Prostate gland (tissue), 2 donors: ENCODE data around the gene RTN1. TPM values are rescaled to one million over a fixed set of nuclear protein-coding genes. Genes with fewer than 3 reads are reported as not detected.
A peak's percentile ranks its signal among the peaks of the same experiment; 100 is the strongest.

Source experiments
- DNase-seq: peaks from one replicate; pipeline ENCODE4 v3.0.0-alpha.2; 2019; ENCODE audit warnings: low spot score
- H3K27ac ChIP-seq, 2 donors: fragments of 200-600 bp; sonication (generic); 2 replicates each; pipeline ENCODE4 v1.5.1; 2017 to 2019
- H3K27me3 ChIP-seq: fragments of 200-600 bp; sonication (generic); replicated peaks from 2 replicates; pipeline ENCODE4 v1.5.1; 2019; ENCODE audit not compliant: insufficient read depth
- H3K36me3 ChIP-seq, 2 donors: fragments of 200-600 bp; sonication (generic); 1 replicate in 1 of 2; 2 replicates in 1 of 2; pipeline versions ENCODE4 v1.5.1 to v1.8.1; 2017 to 2019
- H3K4me1 ChIP-seq: fragments of 200-600 bp; sonication (generic); replicated peaks from 2 replicates; pipeline ENCODE4 v1.5.1; 2019
- H3K4me3 ChIP-seq, 2 donors: fragments of 200-600 bp; sonication (generic); 2 replicates each; pipeline ENCODE4 v1.5.1; 2017 to 2019
- H3K9me3 ChIP-seq: fragments of 200-600 bp; sonication (generic); 2 replicates; pipeline ENCODE4 v1.5.1; 2017
- CTCF ChIP-seq, 4 experiments: fragments of 200-600 bp in 2 of 4; fragments of 450-650 bp in 2 of 4; sonication (generic) in 2 of 4; IDR thresholded peaks; 1 replicate in 3 of 4; 2 replicates in 1 of 4; pipeline ENCODE4 v1.5.1; 2016 to 2019; ENCODE audit warnings: antibody characterized with exemption in 4 of 4, mild to moderate bottlenecking in 2 of 4, moderate library complexity in 2 of 4
- POLR2A ChIP-seq: fragments of 450-650 bp; IDR thresholded peaks from one replicate; pipeline ENCODE4 v1.6.1; 2016; ENCODE audit warnings: antibody characterized with exemption, mild to moderate bottlenecking
- POLR2AphosphoS5 ChIP-seq: sonication (generic); formaldehyde crosslinking; IDR thresholded peaks from one replicate; pipeline ENCODE4 v1.6.1; 2017; ENCODE audit warnings: antibody characterized with exemption
- WGBS: methylation state at CpG from one replicate; pipeline ENCODE4 v1.1.5; 2018; 5-methylcytosine and 5-hydroxymethylcytosine counted together
- intact Hi-C: fragments of 100-400 bp; cut with DNase I; formaldehyde crosslinking; loops from one replicate; pipeline ENCODE4 v1.14.2; 2022
- total RNA-seq, 2 donors: library from RNA; depleted of rRNA; stranded (reverse); fragments of >200 nt; gene quantifications; one replicate each; pipeline ENCODE4 v1.1.0, GENCODE V29; 2016

The RTN1 gene
- total RNA-seq, 2 donors from 2014 or later = 21.6 to 121 TPM

GRCh38 chr14:59811815-59812214, 58.8 kb downstream of the RTN1 start:
- Histone ChIP-seq H3K9me3 (no peaks in the 10 kb centered on the region), H3K27ac (no peak overlapping the region), H3K4me1 (no peaks in the 10 kb centered on the region), H3K36me3 (no peaks in the 10 kb centered on the region), H3K27me3 (no peaks in the 10 kb centered on the region), H3K4me3 (no peak overlapping the region)
- no peak for DNase-seq
- TF ChIP-seq POLR2A = no peak
- no peak for TF ChIP-seq CTCF (IDR thresholded peaks at IDR 0.05)
- no peak for TF ChIP-seq POLR2AphosphoS5
- 68% methylated on average over 3 of the region's 3 CpGs for WGBS
- intact Hi-C loops = no loop called here

- intact Hi-C loops = no loop called here
- no peaks in the 10 kb centered on the region for H3K4me1 ChIP-seq
- TF ChIP-seq CTCF (IDR thresholded peaks at IDR 0.05) = no peak
- no peak for TF ChIP-seq POLR2A
- H3K9me3 ChIP-seq = no peaks in the 10 kb centered on the region
- no peaks in the 10 kb centered on the region for H3K36me3 ChIP-seq
- no peak overlapping the region for H3K4me3 ChIP-seq
- no peaks in the 10 kb centered on the region for H3K27me3 ChIP-seq
- no peak for DNase-seq
- no peak overlapping the region for H3K27ac ChIP-seq
These were observed 59.5 kb downstream of the RTN1 start for GRCh38 chr14:59811073-59811472.

GRCh38 chr14:59803052-59803540, 67.5 kb downstream of the RTN1 start:
- Histone ChIP-seq H3K27me3 (no peaks in the 10 kb centered on the region), H3K9me3 (no peaks in the 10 kb centered on the region), H3K27ac (no peak overlapping the region), H3K4me3 (no peak overlapping the region), H3K4me1 (no peaks in the 10 kb centered on the region), H3K36me3 (no peaks in the 10 kb centered on the region)
- TF ChIP-seq POLR2A = no peak
- no peak for TF ChIP-seq CTCF (IDR thresholded peaks at IDR 0.05)
- TF ChIP-seq POLR2AphosphoS5 = no peak
- DNase-seq = no peak
- 79% methylated on average over 7 of the region's 7 CpGs for WGBS
- intact Hi-C loops = no loop called here

- 15% methylated on average over 2 of the region's 2 CpGs for WGBS
- peak; percentile 4 for DNase-seq
- Histone ChIP-seq H3K27ac (no peak overlapping the region), H3K9me3 (no peaks in the 10 kb centered on the region), H3K4me3 (no peak overlapping the region), H3K36me3 (no peaks in the 10 kb centered on the region), H3K27me3 (no peaks in the 10 kb centered on the region), H3K4me1 (no peaks in the 10 kb centered on the region)
- intact Hi-C loops = no loop called here
- TF ChIP-seq CTCF (IDR thresholded peaks at IDR 0.05) (no peak), POLR2AphosphoS5 (peak; percentile 13), POLR2A (no peak)
These were observed 82.4 kb downstream of the RTN1 start for GRCh38 chr14:59788176-59788575.

- Histone ChIP-seq H3K36me3 (no peaks in the 10 kb centered on the region), H3K27ac (no peak overlapping the region), H3K9me3 (no peaks in the 10 kb centered on the region), H3K27me3 (no peaks in the 10 kb centered on the region), H3K4me1 (no peaks in the 10 kb centered on the region), H3K4me3 (no peak overlapping the region)
- DNase-seq = no peak
- no peak for TF ChIP-seq POLR2AphosphoS5
- no peak for TF ChIP-seq CTCF (IDR thresholded peaks at IDR 0.05)
- intact Hi-C loops = no loop called here
- 53% methylated on average over 2 of the region's 2 CpGs for WGBS
These were observed 83.4 kb downstream of the RTN1 start for GRCh38 chr14:59787045-59787674.
